GM12878 (cell line): Measurements from ENCODE around the gene LRRC15. TPM values are rescaled to one million over a fixed set of nuclear protein-coding genes. Genes with fewer than 3 reads are reported as not detected.

Source experiments
- ATAC-seq: fragments of 200-7000 bp; cut with Tn5 transposase; 3 replicates; pipeline ENCODE4 v1.9.1; 2020; ENCODE audit warnings: mild to moderate bottlenecking, moderate library complexity
- BruUV-seq: library from RNA; stranded (reverse); fragments of 400-500 nt; replicated peaks from 2 replicates; lab custom pipeline; 2021; lab: Mats Ljungman, UMichigan
- CTCF ChIA-PET: fragments of 300-600 bp; sonication (Branson Sonifier 250); formaldehyde crosslinking; extraction: SDS; loops from one replicate; lab custom pipeline; 2021; ENCODE audit warnings: inconsistent platforms; lab: Yijun Ruan, JAX
- POLR2A ChIA-PET: fragments of 350-600 bp; formaldehyde crosslinking; extraction: SDS; loops from one replicate; lab custom pipeline; 2021; ENCODE audit warnings: inconsistent platforms; lab: Charles Lee
- RAD21 ChIA-PET: fragments of 300-600 bp; sonication (Branson Sonifier 250); formaldehyde crosslinking; loops from one replicate; lab custom pipeline; 2023; ENCODE audit warnings: antibody characterized with exemption; ENCODE audit not compliant: unreplicated experiment; lab: Charles Lee
- SMC1A ChIA-PET: fragments of 300-600 bp; sonication (Branson Sonifier 250); formaldehyde crosslinking; loops from one replicate; lab custom pipeline; 2023; ENCODE audit not compliant: unreplicated experiment, uncharacterized antibody; lab: Charles Lee
- DNase-seq: peaks from one replicate; pipeline ENCODE4 v3.0.0-alpha.2; 2011; ENCODE audit warnings: low read depth, low spot score
- FAIRE-seq: peaks from 3 replicates; lab custom pipeline; 2011; peaks lifted over from hg19 to GRCh38; lab: Jason Lieb, UNC
- H2AFZ ChIP-seq: 2 replicates; pipeline ENCODE4 v1.6.0; 2011; ENCODE audit warnings: low read depth, low read length, control low read depth; ENCODE audit not compliant: control insufficient read depth
- H3K27ac ChIP-seq: 2 replicates; pipeline ENCODE4 v1.5.1; 2011; ENCODE audit warnings: control low read depth; ENCODE audit not compliant: control insufficient read depth, insufficient read depth
- H3K27me3 ChIP-seq, 2 experiments: replicated peaks in 1 of 2; 2 replicates each; pipeline versions ENCODE4 v1.6.0 to v1.6.1; 2011; ENCODE audit warnings: low read length in 1 of 2; ENCODE audit not compliant: control insufficient read depth in 2 of 2, insufficient read depth in 2 of 2
- H3K36me3 ChIP-seq, 2 experiments: 2 replicates each; pipeline ENCODE4 v1.5.1; 2011; ENCODE audit warnings: low read length in 1 of 2; ENCODE audit not compliant: control insufficient read depth in 2 of 2, insufficient read depth in 2 of 2
- H3K4me1 ChIP-seq: 2 replicates; pipeline ENCODE4 v1.6.1; 2011; ENCODE audit warnings: mild to moderate bottlenecking, low read length, moderate library complexity, mixed read lengths; ENCODE audit not compliant: control insufficient read depth, insufficient read depth
- H3K4me2 ChIP-seq: 2 replicates; pipeline ENCODE4 v1.6.0; 2011; ENCODE audit warnings: control low read depth; ENCODE audit not compliant: control insufficient read depth, insufficient read depth
- H3K4me3 ChIP-seq: fragments of 200-600 bp; sonication (generic); 2 replicates; pipeline ENCODE4 v1.5.1; 2016
- H3K79me2 ChIP-seq: 2 replicates; pipeline ENCODE4 v1.6.0; 2011; ENCODE audit warnings: low read length; ENCODE audit not compliant: control insufficient read depth, insufficient read depth
- H3K9ac ChIP-seq: 2 replicates; pipeline ENCODE4 v1.8.0; 2011; ENCODE audit warnings: low read length, control low read depth, mixed read lengths; ENCODE audit not compliant: control insufficient read depth, insufficient read depth
- H3K9me3 ChIP-seq: replicated peaks from 3 replicates; pipeline ENCODE4 v1.5.1; 2011; ENCODE audit warnings: mild to moderate bottlenecking, low read length; ENCODE audit not compliant: control insufficient read depth, insufficient read depth
- H4K20me1 ChIP-seq: 2 replicates; pipeline ENCODE4 v1.6.0; 2011; ENCODE audit not compliant: control insufficient read depth, insufficient read depth
- CBX3 ChIP-seq: fragments of 200-600 bp; sonication (generic); IDR thresholded peaks from 2 replicates; pipeline ENCODE4 v1.6.1; 2016; ENCODE audit warnings: low read depth, borderline replicate concordance
- MYB ChIP-seq: fragments of 150-350 bp; IDR thresholded peaks from 2 replicates; pipeline ENCODE4 v1.6.1; 2014; ENCODE audit warnings: mild to moderate bottlenecking, low read depth, low read length, borderline replicate concordance
- POLR2AphosphoS5 ChIP-seq: IDR thresholded peaks from 2 replicates; pipeline ENCODE4 v1.6.1; 2011; ENCODE audit warnings: mild to moderate bottlenecking, low read length, inconsistent platforms
- WGBS: methylation state at CpG from one replicate; pipeline ENCODE4 v1.1.6; 2016; ENCODE audit warnings: low lambda C conversion rate; ENCODE audit not compliant: insufficient replicate concordance, insufficient coverage; ENCODE audit errors: missing lambda C conversion rate; 5-methylcytosine and 5-hydroxymethylcytosine counted together
- in situ Hi-C: fragments of 300-500 bp; cut with MboI; formaldehyde crosslinking; loops from 9 replicates; pipeline ENCODE4 v1.14.3; 2018; ENCODE audit warnings: mixed read lengths
- intact Hi-C: fragments of 100-400 bp; cut with micrococcal nuclease; formaldehyde crosslinking; loops from one replicate; pipeline ENCODE4 v1.14.2; 2022; ENCODE audit not compliant: unreplicated experiment
- polyA plus RNA-seq, 11 experiments: library from polyadenylated mRNA; depleted of rRNA in 4 of 11; unstranded in 6 of 11; stranded (reverse) in 5 of 11; fragments of >200 nt; fragmentation: Nextera tagmentation in 4 of 11; fragmentation: Illumina TruSeq in 1 of 11; extraction: Ambion mirVana in 4 of 11; extraction: Trizol in 1 of 11; gene quantifications; 1 replicate in 1 of 11; 2 replicates in 10 of 11; pipeline versions ENCODE4 v1.2.1 to v1.2.3, GENCODE V29; 2011 to 2016; ENCODE audit warnings: inconsistent platforms in 2 of 11, missing spikeins in 2 of 11, low read depth in 1 of 11
- total RNA-seq, 4 experiments: library from RNA; depleted of rRNA in 3 of 4; stranded (reverse); fragments of >200 nt in 3 of 4; fragmentation: Illumina TruSeq in 1 of 4; extraction: Trizol in 1 of 4; gene quantifications; 2 replicates each; pipeline versions ENCODE4 v1.2.1 to v1.2.3, GENCODE V29; 2013 to 2021

Gene LRRC15
- total and polyA plus RNA-seq, 10 of the 15 experiments (the other 5 are each of a cell fraction or from before 2014, with no cell fraction given) = not detected

- Histone ChIP-seq H3K27ac (no peak overlapping the region), H2AFZ (no peak overlapping the region), H3K4me1 (peaks cover 47% of the 10 kb centered on the region), H4K20me1 (no peaks in the 10 kb centered on the region), H3K9ac (no peak overlapping the region), H3K36me3 (no peaks in the 10 kb centered on the region), H3K79me2 (no peaks in the 10 kb centered on the region), H3K27me3 (no peaks in the 10 kb centered on the region; a peak in 1 of 4 replicates), H3K4me2 (no peak overlapping the region), H3K9me3 (no peaks in the 10 kb centered on the region), H3K4me3 (no peak overlapping the region)
- POLR2A ChIA-PET = no interaction called here
- intact Hi-C loops = loop anchor here (10.0 kb wide), 1 partner anchor 335 kb away; no protein-coding TSS in a partner anchor
- RAD21 ChIA-PET = interaction anchor here (1.0 to 2.2 kb wide), 2 partner anchors 179 to 478 kb away, joined by 3 to 13 read pairs; no protein-coding TSS in a partner anchor
- DNase-seq = no peak
- CTCF ChIA-PET = interaction anchor here (0.7 to 2.9 kb wide), 4 partner anchors 179 to 645 kb away, joined by 3 to 14 read pairs (median 8); no protein-coding TSS in a partner anchor
- no TSS peak for BruUV-seq
- no peak for FAIRE-seq
- no peak for ATAC-seq
- WGBS = 93% methylated on average over 11 of the region's 11 CpGs
- TF ChIP-seq MYB (no peak), CBX3 (no peak), POLR2AphosphoS5 (no peak)
- in situ Hi-C loops = loop anchor here (5.0 kb wide), 1 partner anchor 648 kb away; no protein-coding TSS in a partner anchor
- SMC1A ChIA-PET = interaction anchor here (0.9 to 2.3 kb wide), 5 partner anchors 173 to 535 kb away, joined by 3 to 7 read pairs (median 5); no protein-coding TSS in a partner anchor
These were observed 59.3 kb downstream of the LRRC15 start for GRCh38 chr3:194310060-194310835.
